ENCODE measurements around the gene KIAA0586.
"Not testable (repeated sequence)": the region's sequence is repeated elsewhere in the genome, so short reads cannot be mapped to it uniquely, and the experiment has no call there.

GRCh38 chr14:58580035-58580434, 152.5 kb downstream of the KIAA0586 start:
- TF ChIP-seq REST (IDR thresholded peaks at IDR 0.05; ENCODE audit: low read depth, low read length); MXI1 (IDR thresholded peaks at IDR 0.05; ENCODE audit: low read depth, low read length); MAX (IDR thresholded peaks at IDR 0.05; ENCODE audit: low read depth); CTCF (IDR thresholded peaks at IDR 0.05); TAF1 (IDR thresholded peaks at IDR 0.05; ENCODE audit: borderline replicate concordance, low read depth, low read length): not testable (repeated sequence)
